Neural progenitor cell (in vitro differentiated cells): Measurements from ENCODE around the gene STRA8. TPM values are rescaled to one million over a fixed set of nuclear protein-coding genes. Genes with fewer than 3 reads are reported as not detected.
"Not testable (repeated sequence)": the region's sequence is repeated elsewhere in the genome, so short reads cannot be mapped to it uniquely, and the experiment has no call there.

Source experiments
- DNase-seq: peaks from one replicate; pipeline ENCODE4 v3.0.0-alpha.2; 2016; ENCODE audit warnings: low spot score
- H2AFZ ChIP-seq: fragments of 200-600 bp; sonication (generic); replicated peaks from 2 replicates; pipeline ENCODE4 v1.6.1; 2016; ENCODE audit warnings: antibody characterized with exemption
- H3F3A ChIP-seq: fragments of 200-600 bp; sonication (generic); 2 replicates; pipeline ENCODE4 v1.6.1; 2016; ENCODE audit warnings: antibody characterized with exemption, low read depth
- H3K27ac ChIP-seq: fragments of 200-600 bp; sonication (generic); 2 replicates; pipeline ENCODE4 v1.5.1; 2016; ENCODE audit warnings: mild to moderate bottlenecking
- H3K27me3 ChIP-seq: fragments of 200-600 bp; sonication (generic); 2 replicates; pipeline ENCODE4 v1.6.1; 2016; ENCODE audit warnings: mild to moderate bottlenecking, moderate library complexity
- H3K36me3 ChIP-seq: fragments of 200-600 bp; sonication (generic); 2 replicates; pipeline ENCODE4 v1.5.1; 2016
- H3K4me1 ChIP-seq: fragments of 200-600 bp; sonication (generic); 2 replicates; pipeline ENCODE4 v1.6.1; 2016; ENCODE audit warnings: mixed run types
- H3K4me2 ChIP-seq: fragments of 200-600 bp; sonication (generic); 2 replicates; pipeline ENCODE4 v1.6.1; 2016
- H3K4me3 ChIP-seq: fragments of 200-600 bp; sonication (generic); 2 replicates; pipeline ENCODE4 v1.5.1; 2016
- H3K79me2 ChIP-seq: fragments of 200-600 bp; sonication (generic); 2 replicates; pipeline ENCODE4 v1.6.1; 2016; ENCODE audit warnings: low read depth
- H3K9ac ChIP-seq: fragments of 200-600 bp; sonication (generic); 2 replicates; pipeline ENCODE4 v1.6.1; 2016
- H3K9me3 ChIP-seq: fragments of 200-600 bp; sonication (generic); 2 replicates; pipeline ENCODE4 v1.5.1; 2016; ENCODE audit warnings: low read depth
- H4K20me1 ChIP-seq: fragments of 200-600 bp; sonication (generic); 2 replicates; pipeline ENCODE4 v1.6.1; 2016; ENCODE audit warnings: low read depth
- H3K27ac Mint-ChIP-seq: 3 replicates; pipeline ENCODE4 v1.8.0; 2021; ENCODE audit warnings: mixed read lengths
- H3K27me3 Mint-ChIP-seq: 2 replicates; pipeline ENCODE4 v1.8.0; 2022; ENCODE audit warnings: low read depth, mild to moderate bottlenecking, inconsistent platforms, moderate library complexity, mixed read lengths; ENCODE audit not compliant: insufficient read depth
- H3K36me3 Mint-ChIP-seq: 3 replicates; pipeline ENCODE4 v1.8.0; 2021; ENCODE audit warnings: mixed read lengths
- H3K4me1 Mint-ChIP-seq: 3 replicates; pipeline ENCODE4 v1.8.0; 2021; ENCODE audit warnings: mixed read lengths
- H3K4me3 Mint-ChIP-seq: 3 replicates; pipeline ENCODE4 v1.8.0; 2021; ENCODE audit warnings: mild to moderate bottlenecking, moderate library complexity, mixed read lengths
- H3K9me3 Mint-ChIP-seq: 3 replicates; pipeline ENCODE4 v1.8.0; 2020; ENCODE audit warnings: mixed read lengths
- CTCF ChIP-seq: fragments of 200-600 bp; sonication (generic); IDR thresholded peaks from 2 replicates; pipeline ENCODE4 v1.5.1; 2017; ENCODE audit warnings: antibody characterized with exemption, mild to moderate bottlenecking
- EZH2 ChIP-seq: fragments of 200-600 bp; sonication (generic); IDR thresholded peaks from 2 replicates; pipeline ENCODE4 v1.6.1; 2017; ENCODE audit warnings: antibody characterized with exemption, mild to moderate bottlenecking, moderate library complexity
- EZH2phosphoT487 ChIP-seq: fragments of 200-600 bp; sonication (generic); IDR thresholded peaks from 2 replicates; pipeline ENCODE4 v1.6.1; 2017; ENCODE audit warnings: antibody characterized with exemption
- total RNA-seq: library from RNA; depleted of rRNA; stranded (reverse); fragments of >200 nt; gene quantifications from 2 replicates; pipeline ENCODE4 v1.2.3, GENCODE V29; 2015; ENCODE audit warnings: low replicate concordance

The STRA8 gene
- total RNA-seq, 1 donor from 2014 or later: not detected

GRCh38 chr7:135210888-135211178, 22.8 kb upstream of the STRA8 start:
- no peaks in the 10 kb centered on the region for H3F3A ChIP-seq
- peak overlapping the region; percentile 93 for H3K4me2 ChIP-seq
- TF ChIP-seq EZH2phosphoT487: no peak
- no peak for TF ChIP-seq CTCF
- no peak for TF ChIP-seq EZH2
- peak overlapping the region; percentile 83 for H2AFZ ChIP-seq
- peaks cover 4% of the 10 kb centered on the region for H3K27me3 Mint-ChIP-seq
- H3K79me2 ChIP-seq: no peaks in the 10 kb centered on the region
- DNase-seq: no peak
- peak overlapping the region; percentile 62 for H3K27ac Mint-ChIP-seq
- H3K36me3 Mint-ChIP-seq: peaks cover 1% of the 10 kb centered on the region
- peaks cover 14% of the 10 kb centered on the region for H3K27me3 ChIP-seq
- H3K4me1 ChIP-seq: no peaks in the 10 kb centered on the region
- H3K27ac ChIP-seq: no peak overlapping the region
- H3K36me3 ChIP-seq: no peaks in the 10 kb centered on the region
- no peaks in the 10 kb centered on the region for H3K9me3 ChIP-seq
- H3K4me1 Mint-ChIP-seq: peaks cover 8% of the 10 kb centered on the region
- H3K9me3 Mint-ChIP-seq: no peaks in the 10 kb centered on the region
- H3K9ac ChIP-seq: peak overlapping the region; percentile 42
- H4K20me1 ChIP-seq: no peaks in the 10 kb centered on the region
- H3K4me3 ChIP-seq: peak overlapping the region; percentile 84
- H3K4me3 Mint-ChIP-seq: peak overlapping the region; percentile 96

- TF ChIP-seq EZH2phosphoT487: no peak
- TF ChIP-seq CTCF: peak; percentile 22
- TF ChIP-seq EZH2: no peak
- no peaks in the 10 kb centered on the region for H3K4me1 ChIP-seq
- H3K27me3 ChIP-seq: peaks cover 14% of the 10 kb centered on the region
- Mint-ChIP-seq H3K4me3 (peak within 1 kb of the TSS; percentile 96), H3K27me3 (peaks cover 4% of the 10 kb centered on the region), H3K36me3 (no peaks in the 10 kb centered on the region), H3K27ac (peak within 1 kb of the TSS; percentile 76), H3K9me3 (no peaks in the 10 kb centered on the region), H3K4me1 (peaks cover 8% of the 10 kb centered on the region)
- no peak within 1 kb of the TSS for H3K27ac ChIP-seq
- peak within 1 kb of the TSS; percentile 93 for H3K4me2 ChIP-seq
- DNase-seq: peak; percentile 97
- no peaks in the 10 kb centered on the region for H3K9me3 ChIP-seq
- no peaks in the 10 kb centered on the region for H3F3A ChIP-seq
- peak within 1 kb of the TSS; percentile 84 for H3K4me3 ChIP-seq
- H3K79me2 ChIP-seq: no peaks in the 10 kb centered on the region
- H4K20me1 ChIP-seq: no peaks in the 10 kb centered on the region
- peak within 1 kb of the TSS; percentile 42 for H3K9ac ChIP-seq
- H3K36me3 ChIP-seq: no peaks in the 10 kb centered on the region
- H2AFZ ChIP-seq: peak within 1 kb of the TSS; percentile 83
Measured at GRCh38 chr7:135211179-135211945, 22.3 kb upstream of the STRA8 start, which contains the start of gene WDR91. Gene WDR91 (minus strand): TSS chr7:135211526. CDS start chr7:135211502, 24 bp downstream.

- H3K27ac ChIP-seq, H3K36me3 Mint-ChIP-seq, H3K9me3 ChIP-seq, H3K27ac Mint-ChIP-seq, H3F3A ChIP-seq, H3K36me3 ChIP-seq, H3K4me1 Mint-ChIP-seq, H3K79me2 ChIP-seq, H3K9me3 Mint-ChIP-seq, H4K20me1 ChIP-seq, DNase-seq, H3K4me1 ChIP-seq, H3K9ac ChIP-seq, H3K27me3 Mint-ChIP-seq: not testable (repeated sequence)
- Histone ChIP-seq H3K27me3 (peaks cover 14% of the 10 kb centered on the region), H3K4me3 (peak overlapping the region; percentile 84), H2AFZ (peak overlapping the region; percentile 52), H3K4me2 (peak overlapping the region; percentile 67)
- H3K4me3 Mint-ChIP-seq: peak overlapping the region; percentile 96
Measured at GRCh38 chr7:135211946-135212685, 21.5 kb upstream of the STRA8 start.

- DNase-seq: no peak
- Histone ChIP-seq H3K4me1 (no peaks in the 10 kb centered on the region), H3K79me2 (no peaks in the 10 kb centered on the region), H3F3A (no peaks in the 10 kb centered on the region), H2AFZ (no peak overlapping the region), H3K4me3 (no peak overlapping the region), H3K27ac (no peak overlapping the region), H3K9ac (no peak overlapping the region), H3K27me3 (peaks cover 14% of the 10 kb centered on the region), H3K4me2 (no peak overlapping the region), H3K9me3 (no peaks in the 10 kb centered on the region), H4K20me1 (no peaks in the 10 kb centered on the region), H3K36me3 (no peaks in the 10 kb centered on the region)
- H3K27me3 Mint-ChIP-seq: peaks cover 4% of the 10 kb centered on the region
- no peak overlapping the region for H3K27ac Mint-ChIP-seq
- H3K4me1 Mint-ChIP-seq: peaks cover under 1% of the 10 kb centered on the region
- no peak overlapping the region for H3K4me3 Mint-ChIP-seq
- TF ChIP-seq EZH2phosphoT487: no peak
- no peak for TF ChIP-seq CTCF
- TF ChIP-seq EZH2: no peak
- H3K36me3 Mint-ChIP-seq: no peaks in the 10 kb centered on the region
- H3K9me3 Mint-ChIP-seq: no peaks in the 10 kb centered on the region
Measured at GRCh38 chr7:135213831-135214230, 19.8 kb upstream of the STRA8 start.
